Ectodermal cell (in vitro differentiated cells): ENCODE data around the gene COPS7A.

Experiments
- H3K27ac ChIP-seq: 2 replicates; pipeline ENCODE4 v1.7.0; 2013; ENCODE audit warnings: mild to moderate bottlenecking, low read depth, low read length; ENCODE audit not compliant: insufficient read depth, poor library complexity, severe bottlenecking
- H3K27me3 ChIP-seq: 2 replicates; pipeline ENCODE4 v1.7.0; 2013; ENCODE audit warnings: mild to moderate bottlenecking, low read length; ENCODE audit not compliant: insufficient read depth, control insufficient read depth, poor library complexity, severe bottlenecking
- H3K36me3 ChIP-seq: one replicate; pipeline ENCODE4 v1.7.0; 2013; ENCODE audit warnings: low read length; ENCODE audit not compliant: control insufficient read depth, insufficient read depth
- H3K4me1 ChIP-seq: one replicate; pipeline ENCODE4 v1.7.0; 2013; ENCODE audit warnings: low read length; ENCODE audit not compliant: control insufficient read depth, insufficient read depth
- H3K4me3 ChIP-seq: 2 replicates; pipeline ENCODE4 v1.7.0; 2013; ENCODE audit warnings: low read depth, low read length, control low read depth; ENCODE audit not compliant: insufficient read depth
- H3K9me3 ChIP-seq: 2 replicates; pipeline ENCODE4 v1.7.0; 2013; ENCODE audit warnings: mild to moderate bottlenecking, low read length, moderate library complexity; ENCODE audit not compliant: control insufficient read depth
- WGBS, 2 experiments: methylation state at CpG; one replicate each; pipeline ENCODE4 v1.1.7; 2013; ENCODE audit warnings: missing lambda C conversion rate in 2 of 2; 5-methylcytosine and 5-hydroxymethylcytosine counted together

The COPS7A gene

GRCh38 chr12:6763380-6763779, 39.5 kb downstream of the COPS7A start:
- Histone ChIP-seq H3K27ac (peak overlapping the region; percentile 84), H3K9me3 (no peaks in the 10 kb centered on the region), H3K36me3 (no peaks in the 10 kb centered on the region), H3K27me3 (no peaks in the 10 kb centered on the region), H3K4me1 (peaks cover 21% of the 10 kb centered on the region), H3K4me3 (no peak overlapping the region)
- 68 to 73% methylated on average over 4 of the region's 4 CpGs for WGBS, 2 experiments

- Histone ChIP-seq H3K4me3 (no peak overlapping the region), H3K27me3 (no peaks in the 10 kb centered on the region), H3K4me1 (peaks cover 22% of the 10 kb centered on the region), H3K9me3 (no peaks in the 10 kb centered on the region), H3K36me3 (no peaks in the 10 kb centered on the region), H3K27ac (peak overlapping the region; percentile 84)
- WGBS, 2 experiments = 1 to 3% methylated on average over 16 of the region's 16 CpGs
These were observed 40.4 kb downstream of the COPS7A start for GRCh38 chr12:6764011-6764828.

- H3K4me3 ChIP-seq = peak overlapping the region; percentile 92
These were observed 41.3 kb downstream of the COPS7A start for GRCh38 chr12:6765048-6765633.

GRCh38 chr12:6765634-6766581, 42.1 kb downstream of the COPS7A start, which contains the start of gene PTMS:
PTMS (plus strand) TSS chr12:6766363; CDS start chr12:6766706, 343 bp downstream.
- no peaks in the 10 kb centered on the region for H3K27me3 ChIP-seq
- no peaks in the 10 kb centered on the region for H3K9me3 ChIP-seq
- peak within 1 kb of the TSS; percentile 92 for H3K4me3 ChIP-seq
- 0 to 1% methylated on average over 59 to 63 of the region's 63 CpGs for WGBS, 2 experiments
- H3K36me3 ChIP-seq = peaks cover 14% of the 10 kb centered on the region
- peak within 1 kb of the TSS; percentile 80 for H3K27ac ChIP-seq
- H3K4me1 ChIP-seq = peaks cover 37% of the 10 kb centered on the region

More at GRCh38 chr12:6765048-6765633, 41.3 kb downstream of the COPS7A start:
- no peaks in the 10 kb centered on the region for H3K9me3 ChIP-seq
- H3K4me1 ChIP-seq = peaks cover 31% of the 10 kb centered on the region
- peaks cover 8% of the 10 kb centered on the region for H3K36me3 ChIP-seq
- WGBS, 2 experiments = 33% methylated on average over 7 of the region's 7 CpGs
- H3K27me3 ChIP-seq = no peaks in the 10 kb centered on the region
- peak overlapping the region; percentile 80 for H3K27ac ChIP-seq

GRCh38 chr12:6766651-6767349, 43.0 kb downstream of the COPS7A start:
- Histone ChIP-seq H3K4me3 (peak overlapping the region; percentile 92), H3K27me3 (no peaks in the 10 kb centered on the region), H3K27ac (peak overlapping the region; percentile 50), H3K4me1 (peaks cover 37% of the 10 kb centered on the region), H3K36me3 (peaks cover 23% of the 10 kb centered on the region), H3K9me3 (no peaks in the 10 kb centered on the region)
- 0% methylated on average over 88 of the region's 88 CpGs for WGBS, 2 experiments

GRCh38 chr12:6767353-6768319, 43.8 kb downstream of the COPS7A start:
- 1 to 2% methylated on average over 41 to 42 of the region's 44 CpGs for WGBS, 2 experiments
- Histone ChIP-seq H3K9me3 (no peaks in the 10 kb centered on the region), H3K4me1 (peaks cover 41% of the 10 kb centered on the region), H3K4me3 (peak overlapping the region; percentile 92), H3K36me3 (peaks cover 23% of the 10 kb centered on the region), H3K27ac (peak overlapping the region; percentile 50), H3K27me3 (peaks cover 2% of the 10 kb centered on the region)

- Histone ChIP-seq H3K36me3 (peaks cover 23% of the 10 kb centered on the region), H3K4me3 (peak overlapping the region; percentile 92), H3K9me3 (no peaks in the 10 kb centered on the region), H3K27me3 (peaks cover 10% of the 10 kb centered on the region), H3K4me1 (peaks cover 43% of the 10 kb centered on the region), H3K27ac (peak overlapping the region; percentile 94)
- 1% methylated on average over 6 of the region's 6 CpGs for WGBS, 2 experiments
These were observed 44.6 kb downstream of the COPS7A start for GRCh38 chr12:6768437-6768914.

- peaks cover 15% of the 10 kb centered on the region for H3K27me3 ChIP-seq
- H3K4me1 ChIP-seq = peaks cover 38% of the 10 kb centered on the region
- peaks cover 23% of the 10 kb centered on the region for H3K36me3 ChIP-seq
- H3K4me3 ChIP-seq = peak overlapping the region; percentile 92
- H3K27ac ChIP-seq = peak overlapping the region; percentile 94
- no peaks in the 10 kb centered on the region for H3K9me3 ChIP-seq
- 3 to 4% methylated on average over 5 to 6 of the region's 6 CpGs for WGBS, 2 experiments
These were observed 45.1 kb downstream of the COPS7A start for GRCh38 chr12:6768990-6769389.
